Measurements from ENCODE around the gene ABO.
"Not testable (repeated sequence)": the region's sequence is repeated elsewhere in the genome, so short reads cannot be mapped to it uniquely, and the experiment has no call there.

ABO gene

GRCh38 chr9:133261753-133262120 is 13.3 kb downstream of the ABO start:
- no peak for DNase-seq

- no peak for DNase-seq
Observed at GRCh38 chr9:133261103-133261752, 13.8 kb downstream of the ABO start.

- no peak for DNase-seq
Observed at GRCh38 chr9:133260334-133261102, 14.5 kb downstream of the ABO start.

- DNase-seq: no peak
Observed at GRCh38 chr9:133258061-133259015, 16.7 kb downstream of the ABO start.

- DNase-seq: no peak
Observed at GRCh38 chr9:133257465-133257956, 17.5 kb downstream of the ABO start.

GRCh38 chr9:133256686-133257091 is 18.3 kb downstream of the ABO start:
- no peak for DNase-seq

GRCh38 chr9:133256136-133256461 is 18.9 kb downstream of the ABO start:
- no peak for DNase-seq

GRCh38 chr9:133255371-133256135 is 19.4 kb downstream of the ABO start:
- no peak for DNase-seq

- no peak for DNase-seq
Observed at GRCh38 chr9:133254471-133254870, 20.5 kb downstream of the ABO start.

- DNase-seq: no peak
Observed at GRCh38 chr9:133253268-133253667, 21.7 kb downstream of the ABO start.

- no peak for DNase-seq
Observed at GRCh38 chr9:133252301-133253020, 22.5 kb downstream of the ABO start.

- no peak for DNase-seq
Observed at GRCh38 chr9:133251773-133252172, 23.2 kb downstream of the ABO start.

- not testable (repeated sequence) for DNase-seq
Observed at GRCh38 chr9:133251221-133251620, 23.8 kb downstream of the ABO start.

GRCh38 chr9:133250741-133251170 is 24.2 kb downstream of the ABO start:
- DNase-seq: no peak

GRCh38 chr9:133249337-133249736 is 25.7 kb downstream of the ABO start:
- DNase-seq: no peak

GRCh38 chr9:133248726-133249295 is 26.2 kb downstream of the ABO start:
- DNase-seq: no peak

- no peak for DNase-seq
Observed at GRCh38 chr9:133247632-133248031, 27.4 kb downstream of the ABO start.

GRCh38 chr9:133246991-133247390 is 28.0 kb downstream of the ABO start:
- no peak for DNase-seq

GRCh38 chr9:133246562-133246961 is 28.4 kb downstream of the ABO start:
- DNase-seq: no peak

- DNase-seq: no peak
Observed at GRCh38 chr9:133242991-133243390, 32.0 kb downstream of the ABO start.

- no peak for DNase-seq
Observed at GRCh38 chr9:133242241-133242640, 32.8 kb downstream of the ABO start.
